ENCODE measurements around the gene C3orf20.
A peak's percentile ranks its signal among the peaks of the same experiment; 100 is the strongest.
"Not testable (repeated sequence)": the region's sequence is repeated elsewhere in the genome, so short reads cannot be mapped to it uniquely, and the experiment has no call there.

C3orf20 gene

DNA sequence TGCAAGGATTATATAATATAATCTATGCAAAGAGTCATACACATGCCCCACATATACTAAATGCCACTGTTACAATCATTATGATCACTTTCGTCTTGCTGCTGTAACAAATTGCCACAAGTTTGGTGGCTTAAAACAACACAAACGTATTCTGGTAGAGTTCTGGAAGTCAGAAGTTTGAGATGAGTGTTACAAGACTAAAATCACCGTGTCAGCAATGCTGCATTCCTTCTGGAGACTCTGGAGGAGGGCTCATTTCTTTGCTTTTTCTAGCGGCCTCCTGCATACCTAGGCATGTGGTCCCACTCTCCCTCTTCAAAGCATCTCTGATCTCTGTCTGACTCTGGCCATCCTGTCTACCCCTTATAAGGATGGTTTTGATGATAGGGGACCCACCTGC, 24.7 kb upstream of the C3orf20 start:
- DNase-seq (ENCODE audit: low read depth), result no peak

DNA sequence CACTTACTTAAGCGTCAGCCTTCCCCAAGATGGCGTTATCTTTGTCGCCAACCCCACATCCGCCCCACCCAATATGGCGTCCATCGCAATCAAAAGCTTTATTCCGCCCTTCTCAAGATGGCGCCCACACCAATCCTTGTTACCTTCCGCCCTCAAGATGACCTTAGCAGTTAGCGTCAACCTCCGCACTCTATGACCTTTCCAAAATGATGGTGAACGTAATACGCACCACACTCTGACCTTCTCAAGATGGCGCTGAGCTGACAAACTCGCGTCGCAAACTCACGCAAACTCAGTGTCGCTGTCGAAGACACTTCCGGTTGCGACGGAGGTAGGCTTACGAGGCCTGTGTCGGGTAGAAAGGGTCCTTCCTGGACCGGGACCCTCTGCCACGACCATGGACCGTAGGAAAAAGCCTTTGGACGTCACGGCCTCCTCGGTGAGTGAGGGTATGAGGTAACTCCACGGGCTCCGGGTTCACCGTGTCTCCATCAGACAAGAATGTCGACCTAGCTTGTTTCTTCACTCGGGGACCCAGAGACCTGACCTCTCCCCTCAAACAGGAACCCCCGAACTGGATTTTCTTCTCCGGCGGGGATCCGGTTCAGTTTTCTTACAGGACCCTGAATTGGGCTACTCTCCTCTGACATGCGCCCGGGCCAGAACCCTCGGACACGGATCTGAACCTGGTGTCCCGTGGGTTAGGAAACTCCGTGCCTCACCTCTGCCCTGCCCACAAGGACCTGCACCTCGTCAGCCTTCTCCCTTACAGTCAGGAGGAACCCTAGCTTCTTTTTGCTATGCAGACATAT, 23.3 kb upstream of the C3orf20 start, which contains the start of gene CCDC174:
Gene CCDC174 (plus strand): TSS at position 323 of the 812 bp plus-strand sequence. CDS start 75 bp downstream, at position 398.
- peak; percentile 86 for DNase-seq (ENCODE audit: low read depth)

DNA sequence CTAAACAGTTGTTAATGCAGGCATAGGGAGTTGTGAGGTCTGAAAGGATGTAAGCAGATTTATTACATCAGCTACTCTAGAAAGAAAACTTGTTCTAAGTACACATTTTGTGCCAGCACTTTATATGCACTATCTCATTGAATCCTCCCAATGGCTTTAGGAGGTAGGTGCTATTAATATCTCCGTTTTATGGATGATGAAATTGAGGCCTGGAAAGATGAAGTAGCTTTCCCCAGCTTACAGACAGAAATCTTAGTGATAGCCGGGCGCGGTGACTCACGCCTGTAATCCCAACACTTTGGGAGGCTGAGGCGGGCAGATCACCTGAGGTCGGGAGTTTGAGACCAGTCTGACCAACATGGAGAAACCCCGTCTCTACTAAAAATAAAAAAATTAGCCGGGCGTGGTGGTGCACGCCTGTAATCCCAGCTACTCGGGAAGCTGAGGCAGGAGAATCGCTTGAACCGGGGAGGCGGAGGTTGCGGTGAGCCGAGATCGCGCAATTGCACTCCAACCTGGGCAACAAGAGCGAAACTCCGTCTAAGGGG, 22.5 kb upstream of the C3orf20 start:
- not testable (repeated sequence) for DNase-seq (ENCODE audit: low read depth)

DNA sequence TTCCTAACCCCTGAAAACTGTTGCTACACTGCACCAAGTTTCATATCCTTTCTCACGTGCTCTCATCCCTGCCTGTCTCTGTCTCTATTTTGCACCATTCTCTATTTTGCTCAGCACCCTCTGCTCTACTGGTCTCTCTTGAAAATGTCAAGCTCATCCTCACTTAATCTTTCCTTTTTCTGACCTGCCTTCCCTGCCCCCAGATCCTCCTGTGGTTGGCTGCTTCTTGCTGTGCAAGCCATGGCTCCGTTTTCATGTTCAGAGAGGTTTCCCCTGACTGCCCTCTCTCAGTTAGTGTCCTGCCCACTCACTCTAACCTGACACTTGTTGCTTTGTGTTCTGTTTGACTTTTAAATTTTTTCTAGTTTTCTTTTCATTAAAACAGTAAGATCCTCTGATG, 17.4 kb upstream of the C3orf20 start:
- DNase-seq (ENCODE audit: low read depth), result no peak

DNA sequence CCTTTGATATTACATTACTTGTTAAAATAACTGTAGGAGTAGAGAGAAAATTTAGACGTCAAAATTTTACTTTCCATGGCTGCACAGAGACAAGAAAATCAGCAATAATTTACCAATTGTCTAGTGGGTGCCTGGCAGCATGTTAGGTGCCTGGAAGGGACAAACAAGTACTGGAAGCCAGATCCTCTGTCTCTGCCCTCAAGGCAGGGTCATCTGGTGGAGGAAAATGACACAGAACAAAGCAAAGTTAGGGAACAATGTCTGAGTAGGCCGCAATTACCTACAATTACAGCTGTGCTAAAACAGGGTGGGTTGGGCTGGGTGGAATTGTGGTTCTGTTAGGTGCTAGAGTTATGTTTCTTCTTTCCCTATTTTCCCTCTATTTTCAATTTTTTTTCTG, 16.0 kb upstream of the C3orf20 start:
- no peak for DNase-seq (ENCODE audit: low read depth)

DNA sequence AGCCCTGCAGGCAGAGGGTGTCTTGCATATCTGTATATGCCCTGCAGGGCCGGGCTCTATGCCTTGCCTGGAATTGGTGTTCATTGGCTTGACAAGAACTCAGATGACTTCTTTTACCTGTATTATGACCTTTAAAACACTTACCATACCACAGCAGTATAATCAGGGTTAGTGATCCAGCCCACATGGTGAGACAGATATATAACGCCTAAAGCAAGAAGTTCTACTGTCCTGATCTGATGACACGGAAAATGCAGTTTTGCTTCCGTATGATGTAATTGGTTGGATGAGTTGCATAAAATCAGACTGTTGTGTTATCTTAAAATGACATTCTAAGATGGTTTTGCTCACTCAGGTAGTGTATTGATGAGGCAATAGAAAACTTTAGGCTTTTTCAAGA, 14.0 kb upstream of the C3orf20 start:
- DNase-seq (ENCODE audit: low read depth), result no peak

DNA sequence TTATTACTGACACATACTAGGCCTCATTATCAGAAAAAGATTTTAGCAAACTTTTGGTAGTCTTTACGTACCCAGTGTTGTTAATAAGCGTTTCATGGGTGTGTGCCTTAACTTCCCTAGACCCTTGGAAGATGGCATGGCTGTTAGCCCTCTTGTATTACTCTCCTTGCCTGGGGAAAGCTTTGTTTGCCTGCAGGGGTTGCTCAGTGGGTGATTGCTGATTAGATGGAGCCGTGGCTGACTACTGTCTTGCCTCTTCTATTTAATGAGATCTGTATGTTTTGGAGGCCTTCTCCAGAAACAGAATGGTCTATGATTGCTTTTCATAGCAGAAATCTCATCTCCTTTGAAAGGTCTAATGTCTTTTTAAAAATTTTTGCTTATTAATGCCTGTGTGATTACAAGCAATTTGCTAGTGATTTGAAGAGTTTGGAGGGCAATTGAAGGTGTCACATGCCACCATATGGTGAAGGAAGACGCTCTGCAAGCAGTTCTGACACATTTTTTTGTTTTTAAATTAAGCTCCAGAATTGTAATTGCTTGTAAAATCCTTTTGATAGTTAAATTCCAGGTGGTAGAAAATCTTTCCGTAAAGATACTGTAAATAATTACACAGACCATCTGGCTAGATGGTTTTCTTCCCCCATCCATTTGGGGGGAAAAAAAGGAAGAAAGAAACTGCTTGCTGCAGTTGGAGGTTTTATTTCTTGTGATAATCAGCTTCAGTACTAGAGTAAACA, 11.4 kb upstream of the C3orf20 start:
- DNase-seq (ENCODE audit: low read depth), result no peak

DNA sequence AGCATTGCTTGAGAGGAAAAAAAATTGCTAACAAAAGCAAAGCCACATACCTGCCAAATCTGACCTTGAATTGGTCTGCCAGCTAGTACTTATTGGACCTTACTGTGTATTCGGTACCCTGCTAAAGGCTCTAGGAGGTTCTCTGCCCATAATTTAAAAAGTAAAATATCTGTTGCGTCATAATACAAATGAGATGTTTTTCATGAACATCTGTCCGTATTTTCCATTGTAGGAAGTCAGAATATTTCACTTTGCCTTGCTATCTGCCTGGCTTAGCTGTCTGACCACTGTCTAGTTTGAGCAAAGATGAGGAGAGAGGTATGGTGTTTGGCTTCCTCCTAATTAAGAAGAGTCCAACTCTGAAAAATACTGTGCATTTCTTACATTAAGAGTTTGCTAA, 10.8 kb upstream of the C3orf20 start:
- DNase-seq (ENCODE audit: low read depth), result no peak

DNA sequence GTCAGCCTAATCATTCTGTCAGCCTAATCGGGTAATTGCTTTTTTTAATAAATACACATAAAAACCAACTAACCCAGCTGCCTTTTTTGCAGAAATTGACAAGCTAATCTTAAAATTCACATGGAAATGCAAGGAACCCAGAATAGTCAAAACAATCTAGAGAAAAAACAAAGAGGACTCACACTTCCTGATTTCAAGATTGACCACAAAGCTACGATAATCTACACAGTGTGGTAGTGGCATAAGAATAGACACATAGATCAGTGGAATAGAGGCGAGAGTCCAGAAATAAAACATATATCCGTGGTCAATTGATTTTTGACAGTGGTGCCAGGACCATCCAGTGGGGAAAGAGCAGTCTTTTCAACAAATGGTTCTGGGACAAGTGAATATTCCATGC, 2.4 kb upstream of the C3orf20 start:
- DNase-seq (ENCODE audit: low read depth), result no peak

DNA sequence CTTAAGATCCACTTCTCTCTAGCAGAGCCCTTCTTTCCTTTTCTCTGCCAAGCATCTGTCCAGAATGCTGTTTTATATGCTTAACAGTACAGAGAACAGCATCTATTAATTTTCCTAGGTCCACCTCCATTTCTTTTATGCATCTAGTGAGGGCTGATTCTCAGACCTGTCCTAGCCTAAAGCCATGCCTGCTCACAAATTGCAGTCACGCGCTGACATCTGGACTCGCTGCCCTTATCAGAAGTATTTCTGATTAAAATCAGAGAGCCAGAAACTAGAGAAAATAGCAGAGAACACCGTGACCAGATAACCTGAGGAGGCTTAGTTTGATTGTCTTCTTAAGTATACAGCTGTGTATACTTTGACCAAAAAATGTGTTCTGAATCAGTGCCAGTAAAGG, 1.9 kb downstream of the C3orf20 start:
- no peak for DNase-seq (ENCODE audit: low read depth)

DNA sequence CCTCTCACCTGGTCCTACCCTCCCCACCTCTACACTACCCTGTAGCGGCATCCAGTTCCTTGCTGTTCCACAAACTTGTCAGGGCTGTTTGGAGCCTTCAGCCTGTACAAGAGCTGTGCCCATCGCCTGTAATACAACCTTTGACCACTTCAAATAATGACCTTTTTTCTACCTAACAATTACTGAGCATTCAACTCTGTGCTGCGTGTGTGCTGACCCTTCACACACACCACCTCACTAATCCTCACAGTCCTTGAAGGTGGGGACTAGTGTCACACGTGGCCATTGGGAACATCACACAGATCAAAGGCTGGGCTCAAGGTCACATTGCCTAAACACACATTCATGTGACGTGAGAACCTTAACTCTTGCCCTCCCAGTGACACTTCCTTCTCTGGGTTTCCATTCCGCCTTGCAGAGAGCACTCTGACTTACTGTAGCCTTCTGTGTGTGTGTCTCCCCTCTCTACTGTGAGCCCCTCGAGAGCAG, 3.1 kb downstream of the C3orf20 start:
- DNase-seq (ENCODE audit: low read depth), result no peak

DNA sequence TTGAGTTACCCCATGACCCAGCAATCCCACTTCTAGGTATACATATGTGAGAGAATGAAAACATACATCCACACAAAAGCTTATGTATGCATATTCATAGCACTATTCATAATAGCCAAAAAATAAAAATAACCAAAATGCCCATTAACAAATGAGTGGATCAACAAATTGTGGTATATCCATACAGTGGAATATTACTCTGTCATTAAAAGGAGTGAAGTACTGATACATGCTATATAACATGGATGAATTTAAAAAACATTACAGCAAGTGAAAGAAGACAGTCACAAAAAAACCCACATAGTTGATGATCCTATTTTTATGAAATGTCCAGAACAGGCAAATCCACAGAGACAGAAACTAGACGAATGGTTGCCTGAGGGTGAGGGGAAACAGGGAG, 5.2 kb downstream of the C3orf20 start:
- DNase-seq (ENCODE audit: low read depth), result no peak

DNA sequence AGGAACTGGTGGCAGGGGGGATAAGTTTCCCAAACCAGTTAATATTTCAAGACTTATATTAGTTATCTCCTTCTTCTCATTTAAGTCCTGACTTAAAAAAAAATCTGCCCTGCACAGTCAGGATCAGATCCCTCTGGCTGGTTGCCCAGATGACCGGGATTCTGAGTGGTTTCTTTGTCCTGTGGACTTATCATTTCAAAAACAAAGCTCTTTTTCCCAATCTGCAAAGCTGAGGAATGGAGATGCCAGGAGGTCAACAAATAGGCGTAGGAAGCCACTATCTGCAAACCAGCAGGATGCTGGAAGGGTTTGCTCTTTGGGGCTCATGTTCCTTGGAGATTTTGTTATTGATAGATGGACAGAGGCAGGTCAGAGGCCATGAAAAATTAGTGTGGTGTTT, 5.8 kb downstream of the C3orf20 start:
- no peak for DNase-seq (ENCODE audit: low read depth)

DNA sequence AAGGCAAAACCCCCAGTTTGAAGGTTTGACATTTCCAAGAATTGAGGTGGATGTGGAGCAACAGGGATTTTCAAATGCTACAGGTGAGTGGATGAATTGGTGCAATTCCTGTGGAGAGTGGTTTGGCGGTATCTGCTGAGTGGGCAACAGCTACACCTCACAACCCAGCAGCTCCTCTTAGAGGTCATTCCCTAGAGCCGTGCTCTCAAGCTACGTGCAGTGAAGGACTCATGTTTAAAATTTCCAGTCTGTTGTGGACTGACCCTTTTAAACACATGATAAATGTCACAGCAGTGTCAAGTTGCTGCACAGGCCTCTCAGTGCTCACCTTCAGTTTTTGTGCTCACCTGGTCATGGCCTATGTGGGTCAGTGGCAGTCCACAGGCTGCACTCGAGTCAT, 9.5 kb downstream of the C3orf20 start:
- DNase-seq (ENCODE audit: low read depth), result no peak

DNA sequence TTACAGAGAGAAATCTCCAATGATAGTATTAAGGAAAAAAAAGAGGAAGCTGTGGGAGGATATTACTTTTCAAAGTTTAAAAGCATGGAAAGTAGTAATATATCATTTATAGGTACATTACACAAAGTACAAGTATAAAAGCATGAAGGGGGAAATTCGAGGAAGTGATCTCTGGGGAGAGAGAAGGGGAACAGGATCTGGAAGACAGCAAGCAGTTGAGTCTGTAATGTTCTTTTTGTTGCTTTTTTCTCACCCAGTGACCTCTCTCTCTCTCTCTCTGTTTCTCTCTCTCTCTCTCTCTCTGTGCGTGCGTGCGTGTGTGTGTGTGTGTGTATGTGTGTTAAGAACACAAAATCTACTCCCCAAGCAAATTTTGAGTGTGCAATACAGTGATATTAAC, 10.2 kb downstream of the C3orf20 start:
- DNase-seq (ENCODE audit: low read depth), result no peak

DNA sequence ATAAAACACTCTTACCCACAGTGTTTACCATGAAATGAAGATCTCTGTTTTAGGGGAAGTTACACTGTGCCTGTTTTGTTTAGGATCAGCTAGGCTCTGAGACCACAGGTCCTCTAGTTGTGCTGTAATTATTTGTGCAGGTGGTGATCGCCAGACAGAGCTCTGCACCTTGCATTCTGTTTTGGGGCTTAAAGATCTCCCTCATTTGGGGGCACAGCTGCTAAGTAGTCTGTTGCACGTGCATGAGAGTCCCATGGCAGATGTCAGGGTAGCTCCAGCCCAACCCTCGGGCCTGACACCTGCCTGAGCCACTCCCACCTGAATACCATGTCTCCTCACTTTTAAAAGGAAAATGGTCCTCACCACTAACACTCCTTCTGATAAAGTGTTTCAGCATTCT, 12.4 kb downstream of the C3orf20 start:
- no peak for DNase-seq (ENCODE audit: low read depth)

DNA sequence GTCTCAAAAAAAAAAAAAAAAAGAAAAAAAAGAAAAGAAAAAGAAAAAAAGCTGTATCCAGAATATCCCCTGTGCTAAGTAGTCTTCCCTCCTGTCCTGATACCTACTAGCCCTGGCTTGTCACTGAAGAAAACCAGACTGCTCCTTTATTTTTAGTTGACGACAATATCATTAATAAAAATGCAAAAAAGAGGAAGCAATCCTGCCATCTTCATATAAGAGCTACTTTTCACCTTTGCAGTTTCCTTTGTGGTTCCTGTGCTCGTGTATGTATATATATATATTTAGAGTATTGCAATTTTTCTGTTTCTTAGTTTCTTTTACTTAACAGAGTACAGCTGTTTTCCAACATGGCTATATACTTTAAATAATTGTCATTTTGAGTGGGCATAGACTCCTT, 13.6 kb downstream of the C3orf20 start:
- no peak for DNase-seq (ENCODE audit: low read depth)

DNA sequence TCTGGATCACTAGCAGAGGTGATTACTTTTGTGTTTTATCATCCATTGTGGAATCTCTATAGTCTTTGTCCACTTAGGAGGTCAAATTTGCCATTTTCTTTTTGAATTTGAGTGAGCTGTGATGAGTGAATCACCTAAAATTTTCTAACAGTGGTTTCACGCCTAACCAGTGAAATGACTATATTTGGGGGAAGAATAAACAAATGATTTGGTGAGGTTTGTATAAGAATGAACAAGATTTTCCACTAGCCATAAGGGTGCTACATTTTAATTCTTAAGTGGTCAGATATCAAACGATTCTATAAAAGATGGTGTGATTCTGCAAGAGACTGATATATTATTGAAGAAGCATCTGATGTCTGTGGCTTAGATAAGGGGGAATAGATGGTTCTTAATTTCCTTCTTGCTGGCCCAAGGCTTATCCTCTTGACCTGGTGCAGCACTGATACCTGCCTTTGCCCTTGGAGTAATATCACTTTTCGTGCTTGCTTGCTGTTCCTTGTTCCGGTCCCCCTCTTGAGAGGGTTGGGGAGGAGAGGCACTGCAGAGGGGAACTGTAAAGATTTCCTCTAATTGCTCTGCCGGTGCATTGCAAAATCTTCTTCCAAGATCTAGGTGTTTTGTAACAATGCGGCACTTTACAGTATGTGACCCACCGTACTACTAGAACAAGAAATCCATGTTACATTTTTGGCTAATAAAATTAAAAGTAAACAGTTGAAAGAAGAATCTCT, 14.5 kb downstream of the C3orf20 start:
- DNase-seq (ENCODE audit: low read depth), result no peak

DNA sequence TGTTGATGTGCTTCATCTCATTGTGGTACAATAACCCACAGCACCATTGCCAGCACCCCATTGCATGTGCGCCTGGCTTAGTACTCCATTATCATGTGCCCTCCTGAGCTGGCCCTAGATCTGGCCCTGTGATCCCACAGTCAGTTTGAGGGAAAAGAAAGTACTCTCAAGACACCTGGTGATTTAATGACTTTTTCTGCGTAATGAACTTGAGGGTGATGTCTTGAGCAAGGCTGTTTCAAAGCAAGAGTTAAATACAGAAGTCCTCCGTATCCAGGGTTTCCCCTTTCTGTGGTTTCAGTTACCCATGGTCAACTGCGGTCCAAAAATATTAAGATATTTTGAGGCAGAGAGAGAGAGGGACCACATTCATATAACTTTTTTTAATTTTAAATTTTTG, 16.3 kb downstream of the C3orf20 start:
- DNase-seq (ENCODE audit: low read depth), result no peak

DNA sequence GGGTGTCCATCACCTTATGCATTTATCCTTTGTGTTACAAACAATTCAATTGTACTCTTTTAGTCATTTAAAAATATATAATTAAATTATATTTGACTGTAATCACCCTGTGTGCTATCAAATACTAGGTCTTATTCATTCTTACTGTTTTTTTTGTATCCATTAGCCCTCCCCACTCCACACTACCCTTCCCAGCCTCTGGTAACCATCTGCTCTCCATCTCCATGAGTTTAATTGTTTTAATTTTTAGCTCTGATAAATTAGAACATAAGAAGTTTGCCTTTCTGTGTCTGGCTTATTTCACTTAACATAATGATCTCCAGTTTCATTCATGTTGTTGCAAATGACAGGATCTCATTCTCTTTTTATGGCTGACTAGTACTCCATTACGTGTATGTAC, 16.8 kb downstream of the C3orf20 start:
- DNase-seq (ENCODE audit: low read depth), result no peak

DNA sequence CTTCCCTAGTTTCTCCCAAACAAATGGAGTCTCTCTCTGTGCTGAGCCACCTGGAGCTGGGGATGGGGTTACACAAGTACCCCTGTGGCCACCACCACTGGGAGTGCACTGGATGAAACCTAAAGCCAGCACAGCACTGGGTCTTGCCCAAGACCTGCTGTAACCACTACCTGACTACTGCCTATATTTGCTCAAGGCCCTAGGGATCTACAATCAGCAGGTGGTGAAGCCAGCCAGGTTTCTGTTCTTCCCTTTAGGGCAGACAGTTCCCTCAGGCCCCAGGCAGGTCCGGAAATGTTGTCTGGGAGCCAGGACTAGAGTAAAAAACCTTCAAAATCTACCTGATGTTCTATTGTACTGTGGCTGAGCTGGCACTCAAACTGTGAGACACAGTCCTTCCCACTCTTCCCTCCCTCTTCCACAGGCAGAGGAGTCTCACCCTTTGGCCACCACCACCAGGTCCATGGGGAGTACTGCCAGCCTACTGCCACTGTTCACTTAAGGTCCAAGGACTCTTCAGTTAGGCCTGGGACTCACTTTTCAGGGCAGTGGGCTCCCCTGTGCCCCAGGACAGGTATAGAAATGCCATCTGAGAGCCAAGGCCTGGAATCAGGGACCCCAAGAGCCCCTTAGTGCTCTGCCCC, 23.8 kb downstream of the C3orf20 start:
- no peak for DNase-seq (ENCODE audit: low read depth)

DNA sequence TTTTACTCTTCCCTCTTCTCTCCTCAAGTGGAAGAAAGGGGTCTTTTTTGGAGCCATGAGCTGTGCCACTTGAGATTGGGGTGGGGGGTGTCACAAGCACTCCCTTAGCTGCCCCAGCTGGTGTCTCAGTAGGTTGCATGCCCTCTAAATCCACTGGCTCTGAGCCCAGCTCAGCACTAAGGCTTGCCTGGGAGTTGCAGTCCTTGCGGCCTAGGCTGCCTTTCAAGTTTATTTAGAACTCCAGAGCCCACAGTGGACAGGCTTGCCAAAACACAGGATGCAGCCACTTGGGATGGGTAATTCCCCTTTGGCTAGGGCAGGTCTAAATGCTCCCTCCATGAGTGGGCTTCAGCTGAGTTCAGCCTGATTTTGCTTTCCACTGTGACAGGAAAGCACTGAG, 24.7 kb downstream of the C3orf20 start:
- DNase-seq (ENCODE audit: low read depth), result no peak

All from stimulated activated CD8-positive, alpha-beta memory T cell treated with anti-CD3 and anti-CD28 coated beads, Interleukin-4, amount 100 ng/mL, for 24 hours (primary cell).